Fibroblast of skin of left quadriceps (primary cell): Measurements from ENCODE around the gene TCF7L2.

Source experiments
- DNase-seq, 2 experiments: peaks; one replicate each; pipeline ENCODE4 v3.0.0-alpha.2; 2013; ENCODE audit warnings: low read depth in 2 of 2

The TCF7L2 gene

DNA sequence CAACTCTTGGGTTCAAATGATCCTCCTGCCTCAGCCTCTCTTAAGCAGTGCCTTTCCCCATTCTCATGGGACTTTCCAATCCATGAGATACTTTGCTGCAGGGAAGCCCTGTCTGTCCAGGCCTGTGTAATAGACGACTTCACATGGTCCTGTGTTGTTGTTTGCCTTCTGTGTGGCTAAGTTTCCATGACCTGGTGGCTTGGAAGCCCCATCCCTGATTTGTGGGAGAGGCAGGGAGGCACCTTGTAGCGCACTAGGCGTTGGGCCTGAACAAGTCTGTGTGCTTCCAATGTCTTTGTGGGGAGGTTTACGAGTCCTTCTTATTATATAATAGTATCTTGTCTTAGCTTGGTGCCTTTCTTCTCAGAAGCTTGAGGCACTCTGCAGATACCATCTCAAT lies 49.1 kb downstream of the TCF7L2 start:
- no peak for DNase-seq

DNA sequence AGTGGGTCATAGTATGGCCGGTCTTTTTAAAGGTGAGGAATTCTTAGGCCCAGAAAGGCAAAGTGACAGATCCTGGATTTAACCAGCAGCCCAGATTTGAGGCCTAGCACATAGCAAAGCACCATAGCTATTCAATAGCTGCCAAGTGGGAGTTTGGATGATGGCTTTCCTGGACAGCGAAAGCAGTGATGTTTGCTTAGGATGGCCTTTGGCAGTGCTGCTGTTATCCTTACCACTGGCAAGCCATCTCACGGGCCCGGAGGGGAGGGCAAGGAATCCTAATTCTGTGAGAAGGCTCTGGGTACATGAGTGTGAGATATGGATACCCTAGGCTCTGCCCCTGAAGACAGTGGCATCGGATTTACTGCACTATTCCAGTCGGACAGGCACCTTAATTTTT lies 50.4 kb downstream of the TCF7L2 start:
- DNase-seq: no peak

DNA sequence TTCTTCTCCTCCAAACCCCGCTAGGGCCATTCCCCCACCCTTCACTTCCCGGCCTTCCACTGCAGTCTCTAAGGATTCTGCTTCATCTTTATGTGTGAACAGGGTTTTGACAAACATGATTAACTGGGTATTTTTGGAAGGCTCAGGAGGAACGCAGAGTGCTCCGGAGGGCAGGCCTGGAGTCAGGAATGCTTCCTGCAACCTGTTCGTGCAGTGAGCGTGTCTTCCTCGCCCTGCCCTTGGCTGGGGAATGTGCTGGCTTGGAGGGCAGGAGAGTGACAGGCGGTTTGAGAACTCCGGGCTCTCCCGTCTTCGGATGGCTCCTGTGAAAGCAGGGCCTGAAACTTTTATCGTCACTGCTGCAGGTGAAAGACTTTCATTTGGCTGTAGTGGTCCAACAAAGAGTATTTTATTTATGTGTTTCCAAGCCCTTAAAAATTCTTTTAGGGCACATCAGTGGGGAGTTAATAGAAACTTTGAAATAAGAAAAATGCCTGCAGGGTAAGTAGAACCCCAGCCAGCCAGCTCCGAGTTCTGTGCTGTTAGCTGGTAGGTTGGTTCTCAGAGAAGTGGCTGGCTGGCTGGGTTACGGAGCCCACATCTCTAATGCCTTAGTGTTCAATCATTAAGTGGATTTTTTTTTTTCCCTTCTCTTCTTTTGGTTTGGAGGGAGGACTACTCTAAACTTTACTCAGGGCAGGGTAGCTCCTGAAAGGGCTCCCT lies 51.0 kb downstream of the TCF7L2 start:
- DNase-seq: no peak

DNA sequence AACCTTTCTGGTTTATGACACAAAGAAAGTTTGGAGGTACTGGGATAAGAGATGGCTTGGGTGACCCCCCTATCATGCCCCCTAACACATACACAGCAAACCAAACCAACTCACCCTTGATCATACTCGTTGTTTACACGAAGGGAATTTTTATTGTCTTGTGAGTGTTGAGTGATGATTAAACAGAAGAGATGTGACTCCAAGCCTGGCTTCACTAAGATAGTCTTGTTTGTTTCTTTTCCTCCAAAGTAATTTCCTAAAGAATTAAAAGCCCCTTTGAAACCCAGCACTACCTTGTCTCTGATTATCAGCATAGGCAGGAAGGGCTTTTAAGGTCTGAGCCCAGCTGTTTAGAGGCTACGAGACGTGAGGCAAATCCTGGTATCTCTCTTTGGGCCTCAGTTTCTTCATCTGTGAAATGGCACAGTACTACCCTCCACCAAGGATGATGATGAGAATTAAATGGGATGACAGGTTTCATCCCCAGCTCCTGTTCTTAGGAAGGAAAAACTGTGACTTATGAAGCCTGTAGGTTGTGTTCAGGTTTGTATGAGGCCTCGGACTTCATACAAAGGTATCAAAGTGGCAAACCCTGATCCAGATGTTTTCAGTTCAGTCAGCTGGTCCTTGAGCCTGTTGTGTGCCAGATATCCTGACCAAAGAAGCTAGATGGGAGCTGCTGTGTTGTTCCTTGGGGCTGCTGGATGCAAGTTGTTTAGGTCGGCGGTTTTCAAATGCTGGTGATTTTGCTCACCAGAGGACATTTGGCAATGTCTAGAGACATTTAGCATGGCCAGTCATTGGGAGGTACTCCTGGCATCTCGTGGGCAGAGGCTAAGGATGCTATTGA lies 51.8 kb downstream of the TCF7L2 start:
- no peak for DNase-seq

DNA sequence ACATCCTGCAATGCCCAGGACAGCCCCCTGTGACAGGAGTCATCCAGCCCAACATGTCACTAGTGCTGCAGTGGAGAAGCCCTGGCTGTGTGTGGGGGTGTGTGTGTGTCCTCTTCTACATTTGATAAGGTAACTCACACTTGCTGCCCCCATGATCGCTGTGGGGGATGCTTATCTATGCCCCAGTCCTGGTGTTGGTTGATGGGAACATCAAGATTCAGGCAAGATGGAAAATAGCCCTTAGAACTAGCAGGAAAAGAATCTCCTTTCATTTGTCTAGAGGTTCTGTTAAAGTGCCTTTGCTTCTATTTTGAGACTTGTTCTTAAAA lies 52.4 kb downstream of the TCF7L2 start:
- no peak for DNase-seq

DNA sequence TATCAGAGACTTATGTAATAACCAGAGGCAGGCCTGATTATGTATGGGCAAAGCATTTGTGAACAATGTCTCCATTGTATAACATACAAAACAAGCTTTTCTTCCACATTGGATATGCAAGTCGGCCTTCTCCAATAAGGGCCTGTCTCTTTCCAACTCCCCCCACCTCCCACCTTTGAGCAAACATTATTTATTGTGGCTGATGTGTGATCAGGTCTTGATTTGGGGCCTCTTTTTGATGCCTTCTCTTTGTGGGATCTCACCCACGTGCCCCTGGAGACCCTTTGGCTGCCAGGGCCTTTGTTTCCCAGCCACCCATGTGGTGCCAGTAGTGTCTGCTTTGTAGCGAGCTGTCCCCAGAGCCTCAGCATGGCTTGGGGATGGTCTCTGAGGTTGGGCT lies 53.0 kb downstream of the TCF7L2 start:
- DNase-seq: no peak

DNA sequence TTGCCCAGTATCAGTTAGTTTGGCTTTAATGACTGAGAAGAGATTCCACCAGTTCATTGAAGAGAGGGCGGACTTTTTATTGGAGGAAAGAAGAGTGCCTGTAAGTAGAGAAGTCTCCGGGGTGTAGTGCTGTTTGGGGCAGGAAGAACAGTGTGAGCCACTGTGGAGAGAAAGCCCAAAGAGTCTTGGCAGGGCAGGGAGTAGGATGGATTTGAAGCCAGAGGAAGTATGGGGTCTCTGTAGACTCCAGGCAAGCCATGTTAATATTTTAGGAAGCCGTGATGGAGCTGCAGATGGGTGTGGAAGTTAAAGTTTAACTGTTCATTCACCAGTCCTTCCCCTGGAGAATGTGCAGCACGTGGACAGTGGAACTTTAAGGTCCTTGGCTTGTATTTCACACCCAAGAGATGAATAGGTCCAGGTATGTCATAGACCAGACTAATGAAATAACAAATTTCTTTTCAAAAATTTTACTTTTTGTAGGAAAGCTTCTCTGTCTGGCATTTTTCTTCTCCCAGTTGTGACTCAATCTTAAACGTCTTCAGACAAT lies 54.1 kb downstream of the TCF7L2 start:
- no peak for DNase-seq

DNA sequence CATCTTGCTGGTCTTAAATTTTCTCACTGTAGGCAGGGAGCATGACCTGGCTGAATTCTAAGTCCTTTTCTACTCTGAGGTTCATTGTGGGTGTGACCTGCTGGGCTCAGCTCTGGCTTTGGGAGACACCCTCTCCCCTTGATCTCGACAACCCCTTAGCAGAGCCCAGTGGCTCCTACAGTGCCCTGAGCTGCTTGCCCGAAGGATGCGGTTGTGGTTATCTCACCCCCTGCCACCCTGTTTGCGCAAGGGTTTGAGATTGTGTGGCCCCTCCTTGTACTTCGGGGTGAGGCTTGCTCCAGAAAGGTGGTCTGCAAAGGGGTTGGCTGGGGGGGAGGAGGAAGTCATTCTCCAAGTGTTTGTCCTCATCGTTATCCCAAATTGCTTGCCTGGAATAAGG lies 55.3 kb downstream of the TCF7L2 start:
- no peak for DNase-seq

DNA sequence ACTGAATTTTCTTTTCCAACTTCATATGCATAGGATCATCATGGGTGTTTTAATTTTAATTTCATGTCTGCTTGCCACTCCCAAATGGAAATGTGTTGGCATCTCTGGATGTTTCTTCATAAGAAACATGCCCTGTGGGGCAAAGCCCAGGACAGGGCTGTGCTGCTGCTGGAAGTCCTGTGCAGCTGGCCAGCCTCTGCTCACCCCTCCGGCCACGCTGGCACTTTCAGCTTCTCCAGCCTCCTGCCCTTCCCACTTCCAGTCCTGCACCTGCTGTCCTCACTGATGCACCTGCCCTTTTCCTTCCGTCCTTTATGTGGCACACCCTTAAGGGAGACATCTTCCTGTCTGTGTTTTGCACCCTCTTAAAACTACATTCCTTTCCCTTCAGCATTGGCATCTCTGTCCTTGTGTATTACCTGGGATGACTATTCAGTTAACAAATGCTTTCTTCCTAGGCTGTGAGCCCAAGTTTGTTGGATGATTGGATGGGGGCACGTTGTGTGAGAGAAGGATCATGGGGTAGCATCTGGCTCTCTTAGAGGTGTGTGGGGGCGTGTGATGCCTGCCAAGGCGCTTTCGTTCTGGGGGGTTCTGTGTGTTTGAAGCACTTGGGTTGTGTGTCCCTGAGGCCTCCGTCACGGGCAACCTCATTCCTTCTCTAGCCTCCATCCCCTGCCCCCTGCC lies 56.8 kb downstream of the TCF7L2 start:
- DNase-seq: no peak

DNA sequence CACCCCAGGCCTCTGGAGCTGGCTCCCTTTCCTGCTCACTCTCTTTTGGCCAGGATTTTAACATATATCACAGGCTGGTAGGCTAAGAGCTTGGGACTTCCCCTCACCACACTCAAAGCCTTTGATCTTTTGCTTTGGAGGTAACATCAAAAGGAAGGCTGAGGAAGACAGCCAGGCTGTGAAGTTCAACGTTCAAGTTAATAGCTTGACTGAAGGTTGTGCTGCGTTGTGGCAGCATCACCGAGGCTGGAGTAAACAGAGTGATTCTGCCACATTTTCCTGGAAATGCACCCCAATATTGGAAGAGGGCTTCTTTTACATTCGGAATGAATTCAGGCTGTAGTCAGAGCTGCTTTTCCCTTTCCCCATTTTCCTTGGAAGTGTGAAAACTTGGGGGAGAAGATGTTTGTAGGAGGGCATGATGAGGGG lies 57.3 kb downstream of the TCF7L2 start:
- DNase-seq: no peak

DNA sequence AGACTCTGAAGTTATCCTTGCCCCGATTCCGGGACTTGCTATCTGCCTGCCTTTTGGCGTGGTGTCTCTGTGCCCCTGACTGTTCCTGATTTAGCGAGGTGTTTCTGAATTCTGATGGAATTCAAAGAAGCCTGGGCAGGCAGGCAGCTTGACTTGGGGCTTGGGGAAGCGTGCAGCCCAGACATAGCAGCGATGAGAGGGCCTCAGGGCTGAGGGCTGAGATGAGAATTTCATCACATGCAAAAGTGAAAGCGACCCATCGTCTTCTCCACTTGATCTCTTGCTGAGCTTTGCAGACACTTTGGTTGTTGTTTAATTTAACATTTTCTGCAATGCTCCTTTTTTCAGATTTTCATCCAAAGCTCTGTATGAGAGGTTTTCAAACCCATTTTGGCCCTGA lies 57.8 kb downstream of the TCF7L2 start:
- no peak for DNase-seq

DNA sequence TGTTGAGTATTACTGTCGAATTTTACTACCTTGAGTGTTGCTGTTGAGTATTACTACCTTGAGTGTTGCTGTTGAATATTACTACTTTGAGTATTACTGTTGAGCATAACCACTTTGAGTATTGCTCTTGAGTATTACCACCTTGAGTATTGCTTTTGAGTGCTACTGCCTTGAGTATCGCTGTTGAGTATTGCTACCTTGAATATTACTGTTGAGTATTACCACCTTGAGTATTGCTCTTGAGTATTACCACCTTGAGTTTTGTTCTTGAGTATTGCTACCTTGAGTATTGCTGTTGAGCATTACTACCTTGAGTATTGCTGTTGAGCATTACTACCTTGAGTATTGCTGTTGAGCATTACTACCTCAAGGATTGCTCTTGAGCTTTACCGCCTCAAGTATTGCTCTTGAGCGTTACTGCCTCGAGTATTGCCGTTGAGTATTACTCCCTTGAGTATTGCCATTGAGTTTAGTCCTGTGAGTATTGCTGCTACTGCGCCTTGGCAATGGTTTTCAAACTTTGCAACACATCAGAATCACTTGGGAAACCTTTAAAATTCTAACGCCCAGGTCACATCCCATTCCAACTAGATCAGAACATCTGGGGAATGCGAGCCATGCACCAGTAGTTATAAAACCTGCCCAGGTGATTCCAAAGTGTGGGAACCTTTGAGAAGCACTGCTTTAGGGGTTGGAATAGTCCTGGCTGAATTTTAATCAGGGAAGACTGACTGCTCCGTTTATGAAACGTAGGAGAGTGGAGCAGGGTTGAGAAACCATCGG lies 61.7 kb downstream of the TCF7L2 start:
- no peak for DNase-seq

DNA sequence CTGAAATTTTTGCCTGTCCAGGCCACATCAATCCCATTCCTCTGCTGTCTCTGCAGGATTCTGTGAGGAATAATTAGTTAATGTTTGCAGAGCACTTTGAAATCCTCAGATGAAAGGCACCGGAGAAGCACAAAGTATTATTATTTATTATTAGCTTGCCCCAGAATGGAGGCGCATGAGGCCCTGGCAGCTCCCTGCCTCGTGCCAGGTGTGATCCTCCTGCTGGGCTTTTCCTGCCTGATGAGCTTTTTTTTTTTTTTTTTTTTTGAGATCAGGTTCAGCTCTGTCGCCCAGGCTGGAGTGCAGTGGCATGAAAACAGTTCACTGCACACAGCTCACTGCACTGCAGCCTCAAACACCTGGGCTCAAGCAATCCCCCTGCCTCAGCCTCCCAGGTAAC lies 65.2 kb downstream of the TCF7L2 start:
- DNase-seq: no peak

DNA sequence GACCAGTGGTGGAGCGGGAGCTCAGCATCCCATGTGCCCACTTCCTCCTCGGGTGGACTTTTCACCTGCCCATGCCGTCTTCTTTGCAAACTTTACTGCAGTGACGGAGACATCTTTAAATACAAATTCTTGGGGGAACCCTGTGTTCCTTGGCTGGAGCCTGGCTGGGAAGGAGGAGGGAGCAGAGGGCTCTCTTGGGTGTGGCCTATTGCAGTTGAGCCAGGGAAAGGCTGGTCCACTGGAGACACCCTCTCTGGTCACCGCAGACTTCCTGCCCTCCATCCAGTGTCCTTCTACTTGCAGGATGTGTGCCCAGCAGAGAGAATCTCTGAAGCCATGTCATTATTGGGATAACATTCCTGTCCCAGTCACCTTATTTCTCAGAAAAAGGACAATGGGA lies 67.3 kb downstream of the TCF7L2 start:
- DNase-seq: no peak

DNA sequence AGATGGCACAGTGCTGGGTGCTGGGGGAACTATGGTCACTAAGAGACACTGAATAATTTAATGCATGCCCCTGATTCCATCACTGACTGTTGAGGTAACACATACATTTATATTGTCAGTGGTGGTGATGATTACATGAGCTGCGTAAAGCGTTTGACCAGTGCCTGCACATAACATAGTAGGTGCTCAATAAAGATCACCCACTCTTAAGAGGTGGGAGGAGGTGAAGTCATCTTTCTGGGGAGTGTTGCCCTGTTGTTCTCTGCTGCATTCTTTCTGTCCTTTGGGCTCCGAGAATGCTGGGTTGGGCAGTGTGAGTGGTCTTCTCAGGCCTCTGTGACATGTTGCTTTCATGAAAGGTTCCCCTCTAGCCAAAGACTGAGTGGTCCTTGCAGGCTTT lies 68.0 kb downstream of the TCF7L2 start:
- DNase-seq: no peak

DNA sequence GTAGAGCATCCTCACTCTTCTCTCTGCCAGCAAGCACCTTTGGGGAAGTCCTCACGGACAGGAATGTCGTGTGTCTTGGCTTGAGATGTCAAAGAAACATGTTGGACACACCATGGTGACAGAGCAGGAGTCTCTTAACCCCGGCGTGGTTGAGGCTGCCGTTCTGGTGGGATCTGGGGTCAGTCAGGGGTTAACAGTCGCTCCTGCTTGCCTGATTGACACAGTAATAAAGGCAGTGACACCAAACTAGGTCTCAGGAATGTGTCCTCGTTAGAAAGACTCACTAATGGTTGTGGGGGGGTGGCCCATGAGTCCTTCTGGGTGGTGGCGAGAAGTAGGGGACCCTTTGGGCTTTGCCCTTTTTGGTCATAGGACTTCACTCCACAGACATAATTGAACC lies 69.0 kb downstream of the TCF7L2 start:
- DNase-seq: no peak

DNA sequence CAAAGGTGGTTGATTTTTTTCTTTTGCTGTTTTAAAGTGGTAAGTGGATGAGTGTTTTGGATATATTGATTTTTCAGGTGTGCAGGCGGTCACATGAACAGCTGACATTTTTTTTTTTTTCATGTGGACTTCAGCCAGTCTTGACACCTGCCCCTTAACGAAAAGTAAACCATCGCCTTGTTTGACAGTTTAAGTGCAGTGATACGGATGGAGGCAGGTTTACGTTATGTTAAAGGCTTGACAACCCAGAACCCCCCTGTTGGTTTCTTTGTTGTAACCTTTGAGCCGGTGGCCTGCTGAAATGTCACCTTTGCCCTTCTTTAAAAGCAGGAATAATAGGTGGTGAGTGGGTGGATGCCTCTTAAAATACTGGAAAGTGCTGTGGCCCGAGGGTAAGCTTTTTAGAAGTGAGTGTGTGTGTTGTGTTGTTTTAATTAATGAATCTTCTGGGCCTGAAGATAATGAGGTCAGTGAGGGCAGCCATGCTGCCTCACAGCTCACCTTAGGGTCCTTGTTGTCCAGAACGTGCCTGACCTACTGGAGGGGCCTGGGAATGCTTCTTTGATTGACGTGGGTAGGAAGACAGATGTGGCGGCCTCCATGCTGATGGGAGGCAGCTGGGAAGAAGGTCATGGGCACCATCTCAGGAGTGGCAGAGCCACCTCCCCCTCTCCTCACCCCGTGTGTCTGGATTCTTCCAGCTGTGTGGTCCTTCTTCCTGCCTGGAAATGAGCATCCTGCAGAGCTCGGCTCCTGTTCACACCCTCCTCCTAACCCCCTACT lies 69.8 kb downstream of the TCF7L2 start:
- DNase-seq: no peak

DNA sequence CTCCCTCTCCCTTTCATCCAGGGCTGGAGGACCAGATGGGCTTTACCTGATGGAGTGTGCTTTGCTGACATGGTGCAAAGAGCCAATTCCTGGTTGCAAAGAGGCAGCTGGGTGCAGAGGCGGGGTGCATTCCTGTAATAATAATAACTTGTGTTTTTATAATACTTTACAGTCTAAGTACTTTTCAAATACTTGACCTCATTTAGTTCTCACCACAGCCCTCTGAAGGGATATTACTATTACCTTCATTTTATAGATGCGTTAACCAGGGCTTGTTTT lies 70.4 kb downstream of the TCF7L2 start:
- DNase-seq: no peak

DNA sequence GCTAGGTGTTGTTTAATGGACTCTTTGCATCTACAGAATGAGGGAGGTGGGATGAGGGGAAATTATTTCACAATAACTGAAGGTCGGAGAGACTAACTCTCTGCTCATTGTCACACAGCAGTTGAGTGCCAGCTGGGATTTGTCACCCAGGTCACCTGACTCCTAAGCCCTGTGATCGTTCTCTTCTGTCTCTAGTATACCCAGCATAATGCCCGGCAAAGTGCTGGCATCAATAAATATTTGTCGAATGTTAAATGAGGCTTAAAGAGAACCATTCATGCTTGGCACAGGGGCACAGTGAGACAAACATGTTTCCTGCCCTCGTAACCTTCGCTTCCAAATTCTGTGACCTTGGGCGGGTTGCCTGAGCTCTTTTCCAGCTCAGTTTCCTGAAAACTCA lies 70.8 kb downstream of the TCF7L2 start:
- DNase-seq: no peak

DNA sequence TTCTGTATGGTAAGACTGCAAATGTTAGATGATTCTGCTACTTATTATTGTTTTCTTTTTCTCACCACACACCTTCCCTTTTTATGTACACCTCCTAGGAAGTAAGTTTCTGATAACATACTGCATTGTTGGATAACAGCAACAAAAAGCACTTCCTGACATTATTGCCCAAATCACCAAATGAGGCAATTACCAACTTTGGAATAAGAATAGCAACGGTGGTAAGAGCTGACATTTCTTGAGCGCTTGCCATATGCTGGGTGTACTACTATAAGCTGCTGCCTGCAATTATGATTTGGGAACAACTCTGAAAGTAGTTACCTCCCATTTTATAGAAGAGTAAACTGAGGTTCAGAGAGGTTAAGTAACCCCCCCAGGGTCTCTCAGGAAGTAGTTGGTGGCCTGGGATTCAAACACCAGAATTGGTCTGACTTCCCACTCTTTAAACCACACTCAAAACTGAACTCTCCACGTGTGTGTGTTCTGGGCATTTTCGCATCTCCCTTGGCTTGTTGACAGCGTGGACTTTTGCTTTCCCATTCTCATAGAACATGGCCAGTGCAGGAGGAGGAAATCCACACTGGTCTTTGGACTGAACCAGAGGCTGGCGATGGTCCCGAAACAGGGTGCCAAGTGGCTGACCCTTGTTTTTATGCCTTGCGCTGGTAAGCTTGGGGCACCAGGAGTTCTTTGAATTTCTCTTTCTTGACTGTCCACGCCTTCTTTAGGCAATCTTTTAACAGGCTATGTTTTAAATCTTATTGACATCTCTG lies 71.4 kb downstream of the TCF7L2 start:
- no peak for DNase-seq

DNA sequence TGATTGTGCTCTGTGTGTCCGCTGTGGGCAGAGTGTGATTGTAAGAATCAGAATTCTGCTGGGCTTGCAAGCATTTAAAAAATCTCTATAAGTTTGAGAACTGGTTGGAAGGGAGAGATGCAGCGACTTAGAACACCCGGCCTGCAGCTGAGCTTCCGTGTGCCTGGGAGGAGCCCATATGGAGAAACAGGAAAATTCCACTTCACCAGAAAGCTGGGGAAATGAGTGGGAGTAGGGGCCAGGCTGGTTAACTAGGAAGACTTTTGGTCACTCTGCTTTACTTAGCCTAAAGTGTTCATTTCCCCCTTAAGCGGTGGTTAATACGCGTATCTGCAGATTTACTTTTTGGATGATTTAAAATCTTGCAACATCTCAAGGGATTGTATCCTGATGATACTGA lies 72.2 kb downstream of the TCF7L2 start:
- no peak for DNase-seq
